ENCODE data around the gene NDUFV1.
"Not testable (repeated sequence)": the region's sequence is repeated elsewhere in the genome, so short reads cannot be mapped to it uniquely, and the experiment has no call there.

The NDUFV1 gene

DNA sequence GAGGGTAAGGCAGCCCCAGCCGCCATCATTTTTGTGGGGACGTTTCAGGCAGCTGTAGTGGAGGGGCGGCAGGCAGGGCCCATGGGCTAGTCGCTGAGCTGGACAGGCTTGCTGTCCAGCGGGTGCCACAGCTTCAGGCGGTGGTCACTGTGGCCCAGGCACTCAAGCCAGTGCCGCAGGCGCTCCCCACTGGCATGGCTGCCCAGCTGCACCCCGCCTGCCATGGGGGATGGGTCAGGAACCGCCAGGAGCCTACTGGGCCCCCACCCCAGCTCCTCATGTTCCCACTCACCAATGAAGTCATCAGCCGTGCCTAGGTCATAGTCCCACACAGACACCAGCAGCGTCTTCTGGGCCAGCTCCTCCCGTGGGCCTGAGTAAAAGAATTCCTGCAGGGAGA lies 6.0 kb downstream of the NDUFV1 start:
- DNase-seq, result no peak

GRCh38 chr11:67613313-67613959 lies 6.7 kb downstream of the NDUFV1 start:
- DNase-seq, result no peak

- DNase-seq, result peak; percentile 68
Measured at GRCh38 chr11:67613960-67614715, 7.4 kb downstream of the NDUFV1 start.

DNA sequence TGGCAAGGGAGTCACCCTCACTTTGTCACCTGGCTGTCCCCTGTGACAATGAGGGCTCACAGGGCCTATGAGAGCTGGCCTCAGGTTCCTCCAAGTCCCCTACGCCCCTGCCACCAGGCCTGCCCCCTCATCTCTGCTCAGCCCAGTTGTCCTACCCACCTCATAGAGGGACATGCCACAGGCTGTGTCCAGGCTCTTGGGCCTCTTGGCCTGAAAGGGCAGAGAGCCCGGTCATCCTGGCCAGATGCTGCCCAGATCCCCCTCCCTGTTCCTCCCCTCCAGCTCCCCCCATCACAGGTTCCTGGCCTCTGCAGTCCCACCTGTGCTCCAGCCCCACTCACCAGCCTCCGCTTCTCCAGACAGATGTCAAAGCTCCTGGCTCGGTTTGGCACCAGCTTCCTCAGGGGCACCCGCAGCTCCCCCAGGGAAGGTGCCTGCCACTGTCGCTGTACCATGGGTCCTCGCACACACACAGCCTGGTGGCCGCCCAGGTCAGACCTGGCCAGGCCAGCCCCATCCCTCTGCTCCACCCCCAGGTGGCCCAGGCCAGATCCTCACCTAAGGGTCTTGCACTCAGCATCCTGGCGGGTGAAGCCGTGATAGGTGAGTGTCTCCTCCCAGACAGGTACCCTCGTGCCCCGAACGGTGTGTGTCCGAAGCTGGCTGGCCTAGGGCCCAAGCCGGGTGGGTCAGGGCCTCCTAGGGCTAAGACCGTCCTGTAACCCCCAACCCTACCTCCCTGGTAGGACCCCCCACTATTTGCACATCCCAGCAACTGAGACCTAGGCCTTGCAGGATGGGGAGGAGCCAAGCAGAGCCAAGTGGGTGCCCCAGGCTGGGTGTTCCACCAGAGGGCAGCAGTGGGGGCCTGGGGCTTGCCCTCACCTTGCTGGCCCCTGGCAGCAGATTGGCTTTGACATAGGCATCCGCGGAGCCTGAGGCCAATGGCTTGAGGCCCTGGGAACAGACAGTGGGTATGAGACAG lies 8.3 kb downstream of the NDUFV1 start:
- no peak for DNase-seq

GRCh38 chr11:67615728-67616430 lies 9.1 kb downstream of the NDUFV1 start:
- DNase-seq, result no peak

- DNase-seq, result no peak
Measured at GRCh38 chr11:67616431-67617242, 9.9 kb downstream of the NDUFV1 start.

GRCh38 chr11:67617243-67617953 lies 10.7 kb downstream of the NDUFV1 start:
- no peak for DNase-seq

- DNase-seq, result not testable (repeated sequence)
Measured at GRCh38 chr11:67618901-67619659, 12.3 kb downstream of the NDUFV1 start.

DNA sequence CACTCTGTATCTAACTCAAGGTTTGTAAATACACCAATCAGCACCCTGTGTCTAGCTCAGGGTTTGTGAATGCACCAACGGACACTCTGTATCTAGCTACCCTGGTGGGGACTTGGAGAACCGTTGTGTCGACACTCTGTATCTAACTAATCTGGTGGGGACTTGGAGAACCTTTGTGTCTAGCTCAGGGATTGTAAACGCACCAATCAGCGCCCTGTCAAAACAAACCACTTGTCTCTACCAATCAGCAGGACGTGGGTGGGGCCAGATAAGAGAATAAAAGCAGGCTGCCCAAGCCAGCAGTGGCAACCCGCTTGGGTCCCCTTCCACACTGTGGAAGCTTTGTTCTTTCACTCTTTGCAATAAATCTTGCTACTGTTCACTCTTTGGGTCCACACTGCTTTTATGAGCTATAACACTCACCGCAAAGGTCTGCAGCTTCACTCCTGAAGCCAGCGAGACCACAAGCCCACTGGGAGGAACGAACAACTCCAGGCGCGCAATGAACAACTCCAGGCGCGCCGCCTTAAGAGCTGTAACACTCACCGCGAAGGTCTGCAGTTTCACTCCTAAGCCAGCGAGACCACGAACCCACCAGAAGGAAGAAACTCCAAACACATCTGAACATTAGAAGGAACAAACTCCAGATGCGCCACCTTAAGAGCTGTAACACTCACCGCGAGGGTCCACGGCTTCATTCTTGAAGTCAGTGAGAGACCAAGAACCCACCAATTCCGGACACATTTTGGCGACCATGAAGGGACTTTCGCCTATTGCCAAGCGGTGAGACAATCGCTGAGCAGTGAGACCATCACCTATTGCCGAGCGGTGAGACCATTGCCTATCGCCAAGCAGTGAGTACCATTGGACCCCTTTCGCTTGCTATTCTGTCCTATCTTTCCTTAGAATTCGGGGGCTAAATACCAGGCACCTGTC lies 13.2 kb downstream of the NDUFV1 start:
- not testable (repeated sequence) for DNase-seq

DNA sequence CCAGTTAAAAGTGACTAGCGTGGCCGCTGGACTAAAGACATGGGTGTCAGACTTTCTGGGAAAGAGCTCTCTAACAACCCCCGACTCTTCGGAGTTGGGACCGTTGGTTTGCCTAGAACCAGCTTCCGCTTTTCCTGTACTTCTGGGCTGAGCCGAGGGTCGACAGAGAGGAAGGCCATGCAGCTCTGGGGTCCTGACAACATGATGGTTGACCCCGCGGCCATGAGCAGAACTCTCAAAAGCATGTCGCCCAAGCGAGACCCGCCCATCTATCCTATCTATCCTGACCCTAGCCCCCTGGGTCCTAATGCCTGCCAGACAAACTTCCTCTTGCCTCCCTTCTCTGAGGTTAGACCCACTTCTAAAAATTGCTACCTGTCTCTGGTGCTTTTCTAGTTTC lies 13.9 kb downstream of the NDUFV1 start:
- not testable (repeated sequence) for DNase-seq

DNA sequence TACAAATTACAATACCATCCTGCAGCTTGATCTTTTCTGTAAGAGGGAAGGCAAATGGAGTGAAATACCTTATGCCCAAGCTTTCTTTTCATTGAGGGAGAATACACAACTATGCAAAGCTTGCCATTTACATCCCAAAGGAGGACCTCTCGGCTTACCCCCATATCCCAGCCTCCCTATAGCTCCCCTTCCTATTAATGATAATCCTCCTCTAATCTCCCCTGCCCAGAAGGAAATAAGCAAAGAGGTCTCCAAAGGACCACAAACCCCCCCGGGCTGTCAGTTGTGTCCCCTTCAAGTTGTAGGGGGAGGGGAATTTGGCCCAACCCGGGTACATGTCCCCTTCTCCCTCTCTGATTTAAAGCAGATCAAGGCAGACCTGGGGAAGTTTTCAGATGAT lies 15.2 kb downstream of the NDUFV1 start:
- not testable (repeated sequence) for DNase-seq

- not testable (repeated sequence) for DNase-seq
Measured at GRCh38 chr11:67622905-67623304, 16.2 kb downstream of the NDUFV1 start.

DNA sequence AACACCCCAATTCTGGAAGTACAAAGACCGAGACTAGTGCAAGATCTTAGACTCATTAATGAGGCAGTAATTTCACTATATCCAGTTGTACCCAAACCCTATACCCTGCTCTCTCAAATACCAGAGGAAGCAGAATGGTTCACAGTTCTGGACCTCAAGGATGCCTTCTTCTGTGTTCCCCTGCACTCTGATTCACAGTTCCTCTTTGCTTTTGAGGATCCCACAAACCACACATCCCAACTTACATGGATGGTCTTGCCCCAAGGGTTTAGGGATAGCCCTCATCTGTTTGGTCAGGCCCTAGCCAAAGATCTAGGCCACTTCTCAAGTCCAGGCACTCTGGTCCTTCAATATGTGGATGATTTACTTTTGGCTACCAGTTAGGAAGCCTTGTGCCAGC lies 17.1 kb downstream of the NDUFV1 start:
- DNase-seq, result not testable (repeated sequence)

GRCh38 chr11:67626131-67626833 lies 19.5 kb downstream of the NDUFV1 start:
- not testable (repeated sequence) for DNase-seq

DNA sequence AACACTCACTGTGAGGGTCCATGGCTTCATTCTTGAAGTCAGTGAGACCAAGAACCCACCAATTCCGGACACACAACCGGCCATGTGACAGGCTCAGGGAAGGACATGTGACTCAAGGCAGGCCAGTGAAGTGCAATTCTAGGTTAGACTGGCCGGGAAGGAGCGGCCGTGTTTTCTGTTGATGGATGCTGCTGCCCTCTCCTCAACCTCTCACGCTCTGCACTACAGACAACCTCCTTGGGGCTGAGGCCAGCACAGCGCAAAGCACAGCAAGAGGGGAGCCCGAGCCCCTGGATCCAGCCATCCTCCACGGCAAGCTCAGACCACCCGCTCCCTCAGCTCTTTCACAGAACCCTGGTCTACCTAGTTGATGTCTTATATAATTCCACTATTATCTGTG lies 20.2 kb downstream of the NDUFV1 start:
- DNase-seq, result no peak

DNA sequence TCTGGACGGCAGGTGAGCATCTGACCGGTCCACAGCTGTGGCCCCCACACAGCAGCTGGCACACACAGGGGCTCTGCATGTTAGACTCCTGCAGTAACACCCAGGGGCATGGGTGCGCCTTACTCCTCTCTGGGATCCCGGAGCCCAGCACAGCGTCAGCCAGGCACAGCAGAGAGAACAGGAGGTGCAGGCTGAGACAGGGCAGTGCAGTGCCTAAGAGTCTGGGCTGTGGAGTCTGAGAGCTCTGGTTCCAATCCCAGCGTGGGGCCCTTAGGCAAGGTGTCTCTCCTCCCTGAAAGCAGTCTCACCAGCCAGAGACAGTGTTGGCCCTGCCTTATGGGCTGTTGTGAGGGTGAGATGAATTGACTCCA lies 20.7 kb downstream of the NDUFV1 start:
- peak; percentile 14 for DNase-seq

DNA sequence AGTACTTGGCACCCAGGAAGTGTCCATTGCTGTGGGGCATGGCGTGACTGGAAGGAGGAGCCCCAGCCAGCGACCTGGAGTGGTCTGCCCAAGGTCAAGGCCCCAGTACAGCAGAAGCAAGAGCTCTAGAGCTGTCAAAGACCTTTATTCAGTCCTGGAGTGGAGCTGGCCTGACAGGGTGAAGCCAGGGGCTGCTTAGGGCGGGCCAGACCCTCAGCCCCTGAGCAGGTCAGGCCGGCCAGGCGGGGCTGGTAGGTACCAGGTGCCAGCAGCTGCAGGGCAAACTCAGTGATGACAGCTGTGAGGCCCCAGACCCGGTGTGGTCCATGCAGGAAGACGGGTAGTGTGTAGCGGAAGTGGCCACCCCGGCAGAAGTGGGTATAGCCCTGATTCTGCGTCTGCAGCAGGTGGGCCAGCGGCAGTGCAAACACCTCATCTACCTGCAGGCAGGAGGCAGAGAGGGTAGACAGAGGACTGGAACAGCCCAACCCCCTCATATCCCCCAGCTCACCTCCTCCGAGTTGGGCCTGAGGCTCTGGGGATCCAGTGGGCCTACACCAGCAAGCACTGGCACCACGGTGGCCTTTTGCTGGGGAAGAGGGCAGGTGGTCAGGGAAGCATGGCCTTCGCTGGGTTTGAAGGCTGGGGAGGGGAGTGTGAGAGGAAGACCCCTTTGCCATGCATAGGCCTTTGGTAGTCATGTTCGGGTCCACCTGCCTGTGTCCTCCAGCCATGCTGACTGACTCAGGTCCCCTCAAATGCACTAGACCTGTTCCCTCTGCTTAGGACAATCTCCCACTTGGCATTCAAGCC lies 21.3 kb downstream of the NDUFV1 start:
- no peak for DNase-seq

Data from femur (tissue), 1 donor.